GM13976 (cell line): Measurements from ENCODE around the gene ETDC.

Experiments
- DNase-seq: peaks from one replicate; pipeline ENCODE4 v3.0.0; 2012; ENCODE audit warnings: low spot score
- in situ Hi-C: fragments of 300-500 bp; cut with MboI; formaldehyde crosslinking; loops from one replicate; pipeline ENCODE4 v1.12.0; 2022; ENCODE audit warnings: low sequenced_read_pairs, mixed read lengths, inconsistent platforms; ENCODE audit not compliant: unreplicated experiment
- TF ChIP-seq, protein P1 (sequence below): IDR thresholded peaks from 2 replicates; pipeline ENCODE4 v1.5.1; 2012; ENCODE audit warnings: borderline replicate concordance, mild to moderate bottlenecking; ENCODE audit not compliant: insufficient read depth; ENCODE audit errors: extremely low read depth, missing control alignments, control extremely low read depth

The ETDC gene

DNA sequence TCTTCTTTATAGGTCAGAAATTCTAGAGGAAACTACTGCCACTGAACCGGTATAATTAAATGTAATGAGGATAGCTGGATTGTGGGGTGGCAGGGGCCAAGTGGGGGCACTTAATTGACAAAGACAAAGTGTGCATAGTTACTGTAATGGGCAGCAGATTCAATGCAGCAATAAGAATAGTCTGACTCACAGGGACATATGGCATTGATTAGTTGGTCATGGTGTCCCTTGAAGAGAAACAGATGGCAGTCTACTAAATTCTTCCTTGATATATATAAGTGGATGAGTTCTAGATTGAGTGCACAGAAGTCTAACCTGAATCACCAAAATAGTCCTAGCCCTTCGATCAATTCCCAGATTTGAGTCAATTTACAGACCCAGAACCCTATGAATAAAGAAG, 31.6 kb downstream of the ETDC start:
- in situ Hi-C loops, result no loop called here
- TF ChIP-seq, protein P1, sequence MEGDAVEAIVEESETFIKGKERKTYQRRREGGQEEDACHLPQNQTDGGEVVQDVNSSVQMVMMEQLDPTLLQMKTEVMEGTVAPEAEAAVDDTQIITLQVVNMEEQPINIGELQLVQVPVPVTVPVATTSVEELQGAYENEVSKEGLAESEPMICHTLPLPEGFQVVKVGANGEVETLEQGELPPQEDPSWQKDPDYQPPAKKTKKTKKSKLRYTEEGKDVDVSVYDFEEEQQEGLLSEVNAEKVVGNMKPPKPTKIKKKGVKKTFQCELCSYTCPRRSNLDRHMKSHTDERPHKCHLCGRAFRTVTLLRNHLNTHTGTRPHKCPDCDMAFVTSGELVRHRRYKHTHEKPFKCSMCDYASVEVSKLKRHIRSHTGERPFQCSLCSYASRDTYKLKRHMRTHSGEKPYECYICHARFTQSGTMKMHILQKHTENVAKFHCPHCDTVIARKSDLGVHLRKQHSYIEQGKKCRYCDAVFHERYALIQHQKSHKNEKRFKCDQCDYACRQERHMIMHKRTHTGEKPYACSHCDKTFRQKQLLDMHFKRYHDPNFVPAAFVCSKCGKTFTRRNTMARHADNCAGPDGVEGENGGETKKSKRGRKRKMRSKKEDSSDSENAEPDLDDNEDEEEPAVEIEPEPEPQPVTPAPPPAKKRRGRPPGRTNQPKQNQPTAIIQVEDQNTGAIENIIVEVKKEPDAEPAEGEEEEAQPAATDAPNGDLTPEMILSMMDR, result no peak
- no peak for DNase-seq

DNA sequence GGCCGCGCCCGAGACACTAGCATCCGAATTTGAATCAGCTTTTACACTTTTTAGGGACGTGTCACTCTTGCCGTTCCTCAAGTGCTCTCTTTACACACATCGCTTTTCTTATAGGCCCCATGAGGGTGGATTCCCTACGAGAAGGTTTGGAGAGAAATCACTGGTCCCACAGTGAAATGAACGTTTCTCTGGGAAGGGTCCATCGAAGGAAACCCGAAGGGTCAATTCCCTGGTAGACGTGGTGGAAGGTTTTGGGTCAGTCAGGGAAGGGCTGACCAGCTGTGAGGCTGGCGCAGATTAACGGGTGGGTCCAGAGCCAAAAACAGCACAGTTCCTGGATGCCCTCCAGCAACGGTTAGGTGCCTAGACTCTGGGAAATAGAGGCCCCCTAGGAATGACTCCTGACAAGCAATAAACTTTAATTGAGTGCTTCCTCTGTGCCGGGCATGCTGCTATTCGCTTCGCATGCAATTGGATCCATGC, 35.9 kb downstream of the ETDC start:
- TF ChIP-seq, protein P1, result no peak
- in situ Hi-C loops, result no loop called here
- DNase-seq, result no peak

DNA sequence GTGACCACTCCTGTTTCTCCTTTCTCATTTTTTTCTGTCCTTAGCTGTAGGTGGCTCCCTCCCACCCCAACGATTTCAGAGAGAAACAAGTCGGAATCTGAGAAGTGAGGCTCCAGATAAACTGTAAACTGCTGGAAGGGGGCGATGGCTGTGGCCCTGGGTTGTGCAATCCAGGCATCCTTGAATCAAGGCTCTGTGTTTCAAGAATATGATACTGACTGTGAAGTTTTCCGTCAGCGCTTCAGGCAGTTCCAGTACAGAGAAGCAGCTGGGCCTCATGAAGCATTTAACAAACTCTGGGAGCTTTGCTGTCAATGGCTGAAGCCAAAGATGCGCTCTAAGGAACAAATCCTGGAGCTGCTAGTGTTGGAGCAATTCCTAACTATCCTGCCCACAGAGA, 37.7 kb downstream of the ETDC start:
- TF ChIP-seq, protein P1, result no peak
- in situ Hi-C loops, result no loop called here
- DNase-seq, result no peak

DNA sequence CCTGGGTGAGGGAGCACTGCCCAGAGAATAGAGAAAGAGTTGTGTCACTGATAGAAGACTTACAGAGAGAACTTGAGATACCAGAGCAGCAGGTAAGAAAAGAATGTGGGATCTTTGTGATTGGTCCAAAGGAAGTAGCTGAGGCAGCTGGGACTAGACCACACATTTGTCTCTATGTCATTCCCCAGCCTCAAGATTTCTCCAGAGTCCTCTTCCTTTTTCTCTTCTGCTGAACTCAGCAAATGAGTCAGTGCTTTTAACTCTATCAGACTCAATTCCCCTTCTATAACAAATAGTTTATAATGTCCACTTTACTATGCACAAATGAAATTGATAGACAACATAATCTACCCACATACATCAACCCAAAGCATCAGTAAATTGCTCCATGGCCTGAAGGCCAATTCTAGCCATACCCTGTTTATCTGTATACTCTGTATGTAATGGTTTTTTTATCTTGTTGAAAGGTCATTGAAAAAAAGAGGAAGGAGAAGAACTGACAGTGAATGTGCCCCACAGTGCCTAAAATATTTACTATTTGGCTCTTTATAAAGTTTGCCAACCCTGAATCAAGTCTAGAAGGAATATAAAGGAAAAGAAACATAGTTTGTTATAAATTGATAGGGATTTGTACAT, 38.2 kb downstream of the ETDC start:
- TF ChIP-seq, protein P1, result no peak
- no peak for DNase-seq
- in situ Hi-C loops, result no loop called here

DNA sequence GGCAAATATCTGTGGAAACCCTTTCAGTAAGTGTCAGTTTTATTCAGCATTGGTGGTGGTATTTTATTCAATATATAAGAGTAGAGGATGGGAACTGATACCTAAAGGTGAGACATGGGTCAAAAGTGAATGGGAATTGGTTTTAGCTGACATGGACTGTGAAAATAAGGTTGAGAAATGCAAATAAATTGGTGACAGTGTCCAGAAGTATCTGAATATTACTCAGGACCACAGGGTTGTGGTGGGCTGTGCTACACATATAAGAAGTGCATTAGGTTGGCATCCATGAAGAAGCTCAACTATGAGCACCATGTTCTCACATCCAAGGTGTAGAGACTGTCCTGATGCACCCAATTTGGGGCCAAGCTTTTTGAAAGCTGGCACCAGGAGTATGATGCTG, 45.0 kb downstream of the ETDC start:
- in situ Hi-C loops, result no loop called here
- TF ChIP-seq, protein P1, result no peak
- DNase-seq, result no peak
